NCI-H2107 (cell line): ENCODE measurements around the gene E2F3.
A peak's percentile ranks its signal among the peaks of the same experiment; 100 is the strongest.

ENCODE experiments used
- DNase-seq: peaks from one replicate; lab custom pipeline; 2025; lab: John Stamatoyannopoulos, UW

Gene E2F3

GRCh38 chr6:20402342-20403069 is 827 bp downstream of the E2F3 start:
- no peak for DNase-seq

GRCh38 chr6:20403070-20403765 is 1.5 kb downstream of the E2F3 start:
- peak; percentile 62 for DNase-seq

GRCh38 chr6:20403766-20404640 is 2.3 kb downstream of the E2F3 start:
- DNase-seq, result no peak

GRCh38 chr6:20404641-20405032 is 3.0 kb downstream of the E2F3 start:
- DNase-seq, result no peak

- DNase-seq, result no peak
These were observed 7.2 kb downstream of the E2F3 start for GRCh38 chr6:20408851-20409250.

- no peak for DNase-seq
These were observed 7.8 kb downstream of the E2F3 start for GRCh38 chr6:20409427-20409971.

DNA sequence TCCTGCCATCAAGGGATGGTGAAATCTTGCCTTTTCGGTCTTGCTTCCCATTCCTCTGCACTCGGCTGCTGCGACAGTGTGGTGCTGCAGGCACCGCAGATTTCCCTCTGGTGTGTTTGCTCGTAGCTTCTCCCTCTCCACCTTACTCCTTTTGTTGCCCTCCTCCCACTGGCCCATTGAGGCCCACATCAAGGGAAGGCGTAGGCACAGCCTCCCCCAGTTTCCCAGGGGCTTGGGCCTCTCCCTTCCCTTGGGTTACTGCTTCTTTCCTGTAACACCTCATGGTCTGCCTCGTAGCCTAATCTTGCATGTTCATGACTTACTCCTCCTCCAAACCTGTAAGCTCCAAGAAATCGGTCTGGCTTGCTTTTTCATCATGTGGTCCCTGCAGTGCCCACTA is 9.9 kb downstream of the E2F3 start:
- DNase-seq, result no peak

- no peak for DNase-seq
These were observed 10.4 kb downstream of the E2F3 start for GRCh38 chr6:20411953-20412681.

GRCh38 chr6:20412682-20413073 is 11.0 kb downstream of the E2F3 start:
- DNase-seq, result no peak

DNA sequence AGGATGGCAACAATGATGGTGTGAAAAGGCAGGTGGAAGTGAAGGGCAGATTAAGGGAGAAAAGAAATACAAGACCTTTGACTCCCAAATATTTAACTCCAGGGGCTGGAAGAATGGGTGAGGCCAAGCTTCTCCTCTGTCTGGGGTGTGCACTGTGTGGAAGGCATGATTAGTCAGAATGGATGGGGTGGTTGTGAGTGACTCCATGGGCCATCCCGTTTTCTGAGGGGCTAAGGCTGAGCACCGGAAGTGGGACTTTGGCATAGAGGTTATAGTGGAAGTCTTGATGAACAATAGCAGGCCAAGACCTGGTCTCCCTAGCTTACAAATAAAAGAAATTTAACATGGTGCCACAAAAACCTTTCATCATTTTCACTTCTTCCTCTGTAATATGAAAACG is 12.1 kb downstream of the E2F3 start:
- DNase-seq, result no peak

DNA sequence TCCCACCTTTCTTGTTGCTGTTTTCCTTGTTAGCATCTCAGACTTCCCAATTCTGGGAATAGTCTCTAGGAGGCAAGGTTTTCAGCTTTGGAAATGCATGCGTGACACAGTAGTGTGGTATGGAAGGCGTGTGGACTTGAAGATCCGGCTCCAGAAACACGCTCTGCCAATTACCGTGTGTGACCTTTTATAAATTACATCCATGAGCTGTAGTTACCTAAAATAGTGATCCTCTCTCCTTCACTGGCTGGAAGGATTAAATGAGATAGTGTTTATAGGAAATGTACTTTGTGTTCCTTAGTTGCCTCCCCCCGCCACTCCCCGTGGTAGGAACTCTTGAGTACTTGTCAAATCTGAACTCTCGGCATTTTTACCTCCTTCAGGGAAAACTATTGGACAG is 13.0 kb downstream of the E2F3 start:
- no peak for DNase-seq

GRCh38 chr6:20415304-20415703 is 13.6 kb downstream of the E2F3 start:
- no peak for DNase-seq

GRCh38 chr6:20415712-20416454 is 14.2 kb downstream of the E2F3 start:
- DNase-seq, result no peak

DNA sequence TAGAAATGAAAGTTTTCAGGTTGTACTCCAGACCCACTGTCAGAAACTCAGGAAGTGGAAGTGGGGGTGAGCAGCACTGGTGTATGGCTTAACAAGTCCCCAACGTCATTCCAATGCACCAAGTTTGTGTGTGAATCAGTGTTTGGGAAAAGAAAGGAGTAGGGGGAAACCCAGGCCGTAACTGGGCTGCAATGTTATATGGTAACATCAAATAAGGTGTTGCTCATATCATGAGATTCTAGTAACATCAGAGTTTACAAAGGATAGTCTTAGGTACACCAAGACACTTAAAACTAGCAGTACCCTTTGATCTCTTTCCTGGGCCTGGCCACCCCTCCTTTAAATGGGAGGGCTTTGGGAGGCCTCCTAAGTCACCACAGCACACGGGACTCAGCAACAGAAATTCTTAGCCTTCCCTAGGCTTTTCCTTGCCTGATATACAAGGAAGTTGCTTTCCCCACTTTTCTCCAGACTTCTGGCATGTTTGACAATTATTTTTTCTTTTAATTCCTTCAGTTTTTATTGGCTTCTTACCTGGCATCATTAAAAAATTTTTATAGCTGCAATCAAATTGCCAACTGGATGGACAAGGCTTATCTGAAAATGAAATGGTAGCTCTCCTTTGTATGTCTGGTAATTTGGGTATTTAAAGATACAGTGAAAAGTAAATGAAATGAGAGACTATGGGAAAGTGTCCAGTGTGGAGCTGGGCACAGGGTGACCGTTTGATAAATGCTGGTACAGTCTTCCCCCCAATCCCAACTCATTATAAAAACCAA is 15.1 kb downstream of the E2F3 start:
- DNase-seq, result no peak

DNA sequence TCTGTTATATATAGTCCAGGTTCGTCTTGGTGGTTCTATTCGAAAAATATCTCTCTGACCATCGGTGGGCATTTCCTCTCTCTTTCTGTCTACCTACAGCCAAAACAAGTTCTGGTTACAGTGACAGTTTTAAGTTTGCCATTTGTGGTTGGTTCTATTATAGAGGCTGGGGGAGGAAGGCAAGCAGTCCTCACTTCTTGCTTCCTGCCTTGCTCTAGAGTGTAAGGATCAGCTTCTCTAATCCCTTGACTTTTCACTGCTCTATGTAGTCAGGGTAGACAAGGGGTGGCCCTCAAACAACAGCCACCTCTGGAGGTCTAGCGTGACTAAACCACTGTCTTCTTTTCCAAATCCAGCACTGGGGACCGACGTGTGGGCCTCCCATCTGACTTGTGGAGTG is 16.1 kb downstream of the E2F3 start:
- DNase-seq, result no peak

DNA sequence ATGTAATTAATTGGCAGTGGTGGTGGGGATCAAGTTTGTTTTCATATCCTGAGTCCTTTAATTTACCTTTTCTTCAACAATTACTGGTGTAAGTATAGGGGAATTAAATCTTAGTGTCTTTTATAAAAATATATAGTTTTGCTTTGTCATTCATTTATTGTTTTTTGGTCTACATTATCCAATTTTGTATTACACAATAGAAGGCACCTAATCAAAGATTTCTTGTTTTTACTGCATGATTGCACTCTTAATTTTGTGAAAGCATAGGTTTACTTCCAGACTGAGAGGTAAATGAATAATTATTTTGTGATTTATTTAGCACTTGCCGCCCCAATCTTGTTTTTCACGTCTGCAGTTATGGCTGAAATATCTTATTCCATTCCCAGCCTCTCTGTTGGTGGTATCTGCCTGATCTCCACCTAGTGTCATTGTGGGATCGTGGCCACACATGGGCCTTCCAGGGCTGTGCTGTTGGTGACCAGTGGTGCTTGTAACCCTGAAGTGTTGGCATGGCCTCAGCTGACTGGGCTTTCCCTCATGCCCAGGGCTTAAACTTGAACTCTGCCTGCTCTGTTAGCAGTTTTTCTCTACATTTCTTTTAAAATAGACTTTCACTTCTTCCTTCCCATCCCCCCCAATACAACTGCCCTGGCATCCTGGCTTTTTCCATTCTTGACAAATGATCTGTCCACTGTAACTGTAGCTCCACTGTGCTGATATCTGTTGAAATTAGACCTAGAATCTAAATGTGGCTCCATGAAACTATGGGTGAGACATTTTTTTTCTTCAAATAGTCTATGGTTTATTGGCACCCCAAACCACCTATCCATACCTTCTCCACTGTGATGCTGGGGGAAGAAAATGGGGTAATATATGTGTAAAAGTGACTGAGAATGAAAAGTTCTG is 24.8 kb downstream of the E2F3 start:
- no peak for DNase-seq

DNA sequence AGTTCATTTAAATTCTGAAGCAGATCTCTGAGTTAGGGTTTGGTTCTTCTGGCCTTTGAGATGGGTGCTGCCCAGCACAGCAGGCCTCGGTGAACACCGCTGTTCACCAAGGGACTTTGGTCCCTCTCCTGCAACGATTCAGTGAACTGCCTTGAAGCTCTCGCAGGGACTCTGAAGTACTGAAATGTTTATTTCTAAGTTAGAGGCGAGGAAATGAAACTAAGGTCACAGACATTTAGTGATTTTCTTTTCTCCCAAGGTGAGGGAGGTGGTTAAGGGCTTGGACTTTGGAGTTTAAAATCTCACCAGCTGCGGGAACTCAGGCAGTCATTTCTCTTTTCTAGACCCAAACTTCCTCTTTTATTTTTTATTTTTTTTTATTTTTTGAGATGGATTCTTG is 26.2 kb downstream of the E2F3 start:
- DNase-seq, result no peak

GRCh38 chr6:20432692-20433091 is 31.0 kb downstream of the E2F3 start:
- no peak for DNase-seq

GRCh38 chr6:20433321-20433720 is 31.6 kb downstream of the E2F3 start:
- no peak for DNase-seq
